Right ventricle myocardium inferior (tissue), 1 donor: ENCODE measurements around the gene PPP1R37. TPM values are rescaled to one million over a fixed set of nuclear protein-coding genes. Genes with fewer than 3 reads are reported as not detected.
A peak's percentile ranks its signal among the peaks of the same experiment; 100 is the strongest.

Experiments used
- ATAC-seq: fragments of 200-7000 bp; cut with Tn5 transposase; one replicate; pipeline ENCODE4 v1.9.1; 2020; ENCODE audit warnings: mild to moderate bottlenecking, moderate library complexity
- DNase-seq: peaks from one replicate; pipeline ENCODE4 v3.0.0; 2021; ENCODE audit errors: missing footprints
- intact Hi-C: fragments of 100-400 bp; cut with DNase I; formaldehyde crosslinking; loops from one replicate; pipeline ENCODE4 v1.11.0; 2022
- long read RNA-seq: library from polyadenylated mRNA; unstranded; transcript quantifications from one replicate; pipeline ENCODE4 v2.0.0, GENCODE V29; 2021
- total RNA-seq: library from RNA; stranded (reverse); fragmentation: NEBNext Ultra II Directional; extraction: Animal tissue kit (Norgen Biotek cat#: 25700); gene quantifications from one replicate; pipeline ENCODE4 v1.2.1, GENCODE V29; 2021
- donor health status: DM: no; HTN: yes; CAD: no; lungs with severe emphysema.

PPP1R37 gene, protein sequence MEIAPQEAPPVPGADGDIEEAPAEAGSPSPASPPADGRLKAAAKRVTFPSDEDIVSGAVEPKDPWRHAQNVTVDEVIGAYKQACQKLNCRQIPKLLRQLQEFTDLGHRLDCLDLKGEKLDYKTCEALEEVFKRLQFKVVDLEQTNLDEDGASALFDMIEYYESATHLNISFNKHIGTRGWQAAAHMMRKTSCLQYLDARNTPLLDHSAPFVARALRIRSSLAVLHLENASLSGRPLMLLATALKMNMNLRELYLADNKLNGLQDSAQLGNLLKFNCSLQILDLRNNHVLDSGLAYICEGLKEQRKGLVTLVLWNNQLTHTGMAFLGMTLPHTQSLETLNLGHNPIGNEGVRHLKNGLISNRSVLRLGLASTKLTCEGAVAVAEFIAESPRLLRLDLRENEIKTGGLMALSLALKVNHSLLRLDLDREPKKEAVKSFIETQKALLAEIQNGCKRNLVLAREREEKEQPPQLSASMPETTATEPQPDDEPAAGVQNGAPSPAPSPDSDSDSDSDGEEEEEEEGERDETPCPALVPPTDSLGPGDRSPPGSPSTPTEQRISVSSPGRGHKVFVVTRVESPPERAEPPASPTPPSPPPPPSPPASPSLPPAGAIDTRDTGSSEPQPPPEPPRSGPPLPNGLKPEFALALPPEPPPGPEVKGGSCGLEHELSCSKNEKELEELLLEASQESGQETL
- 15.1 TPM for total RNA-seq
- long read RNA-seq, transcript PPP1R37-201 (13 exons, 3,163 nt), result major isoform, 5 of 9 reads
- long read RNA-seq, partial matches to known transcripts, result 0 of 9 reads
- long read RNA-seq, other reads (novel, unspliced or antisense), result 3 of 9 reads

DNA sequence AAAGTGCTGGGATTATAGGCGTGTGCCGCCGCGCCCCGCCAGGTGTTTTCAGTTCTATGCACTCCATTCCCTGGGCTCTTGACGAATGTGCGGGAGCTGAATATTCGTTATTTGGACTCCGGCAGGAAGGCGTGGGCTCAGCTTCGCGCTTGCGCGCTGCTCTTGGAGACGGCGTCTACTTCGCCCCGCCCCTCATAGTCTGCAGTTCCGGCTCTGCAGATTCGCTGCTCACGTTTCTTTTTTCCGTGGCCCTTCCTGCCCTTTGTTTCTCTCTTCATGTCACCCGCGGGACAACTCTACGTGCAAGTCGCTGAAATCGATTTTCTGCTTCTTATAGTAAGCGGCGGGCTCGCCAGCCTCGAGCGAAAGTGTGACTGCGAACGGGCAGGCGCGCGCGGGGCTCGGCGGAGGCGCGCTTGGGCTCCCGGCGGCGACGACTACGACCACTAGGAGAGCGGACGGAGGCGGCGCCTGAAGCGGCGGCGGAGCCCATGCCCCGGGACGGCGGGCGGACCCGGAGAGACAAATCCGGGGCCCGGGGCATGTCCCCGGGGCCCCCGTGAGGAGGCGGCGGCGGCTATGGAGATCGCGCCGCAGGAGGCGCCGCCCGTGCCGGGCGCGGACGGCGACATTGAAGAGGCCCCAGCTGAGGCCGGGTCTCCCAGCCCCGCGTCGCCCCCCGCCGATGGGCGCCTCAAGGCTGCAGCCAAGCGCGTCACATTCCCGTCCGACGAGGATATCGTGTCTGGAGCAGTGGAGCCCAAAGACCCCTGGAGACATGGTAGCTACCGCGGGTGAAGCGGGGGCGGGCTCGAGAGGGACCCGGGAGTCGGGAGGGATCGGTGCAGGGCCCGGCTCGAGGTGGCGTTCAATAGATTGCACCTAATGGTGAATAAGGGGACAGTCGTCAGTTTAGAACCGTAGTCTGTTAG, at the start of gene PPP1R37:
Gene PPP1R37, plus strand, starts transcription at position 433 of the 932 bp plus-strand sequence. Its CDS starts 147 bp downstream, at position 580.
- ATAC-seq, result peak; percentile 90
- intact Hi-C loops, result loop anchor here (5.0 kb wide), 1 partner anchor 84 kb away; the partner anchor contains the start of genes BLOC1S3 and TRAPPC6A
- DNase-seq, result peak; percentile 97

DNA sequence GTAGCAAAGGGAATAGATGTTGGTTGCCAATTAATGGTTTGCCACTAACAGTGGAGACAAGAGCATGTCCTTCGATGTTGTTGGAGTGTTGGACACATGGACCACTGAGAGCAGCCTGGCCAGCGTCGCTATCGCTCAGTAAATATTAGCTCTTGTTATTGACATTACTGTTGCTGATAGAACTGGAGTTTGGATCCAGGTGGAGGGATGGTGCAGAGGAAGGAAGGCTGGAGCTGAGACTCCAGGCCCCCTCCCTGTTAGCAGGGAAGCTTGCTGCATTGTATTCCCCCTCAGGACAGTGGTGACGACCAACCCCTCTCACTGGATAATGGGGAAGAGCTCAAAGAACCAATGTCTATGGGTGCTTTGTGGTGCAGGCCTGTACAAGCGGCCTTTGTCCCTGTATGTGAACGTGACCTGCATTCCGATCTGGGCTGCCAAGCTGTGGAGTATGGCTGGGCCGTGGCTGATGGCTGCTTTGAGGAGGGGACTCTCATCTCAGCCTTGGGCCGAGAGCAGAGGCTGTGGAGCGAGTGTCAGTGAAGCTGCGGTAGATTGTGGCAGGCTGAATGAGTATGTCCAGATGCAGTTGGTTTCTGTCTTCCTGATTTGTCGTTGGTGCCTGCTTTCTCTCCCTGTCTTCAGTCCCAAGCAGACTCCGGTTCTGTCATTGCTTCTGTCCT, 47.2 kb upstream of the PPP1R37 start:
- ATAC-seq, result peak; percentile 51
- intact Hi-C loops, result no loop called here
- DNase-seq, result no peak

DNA sequence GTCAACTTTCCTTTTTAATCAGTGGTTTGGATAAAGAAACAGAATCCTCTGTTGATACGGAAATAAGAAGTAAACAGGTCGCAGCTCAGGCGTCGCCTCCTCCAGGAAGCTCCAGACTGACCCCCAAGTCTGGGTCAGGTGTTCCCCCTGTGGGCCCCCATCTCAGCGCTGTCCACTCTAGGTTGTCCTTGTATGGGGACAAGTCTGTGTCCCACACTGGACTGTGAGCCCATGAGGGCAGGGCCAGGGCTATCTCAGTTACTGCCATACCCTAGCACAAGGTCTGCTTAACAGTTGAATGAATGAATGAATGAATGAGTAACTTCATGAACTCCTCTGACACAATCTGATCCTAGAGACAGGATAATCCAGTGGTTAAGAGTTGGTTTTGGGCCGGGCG, 46.6 kb upstream of the PPP1R37 start:
- DNase-seq (no peak), ATAC-seq (no peak)
- intact Hi-C loops, result no loop called here

DNA sequence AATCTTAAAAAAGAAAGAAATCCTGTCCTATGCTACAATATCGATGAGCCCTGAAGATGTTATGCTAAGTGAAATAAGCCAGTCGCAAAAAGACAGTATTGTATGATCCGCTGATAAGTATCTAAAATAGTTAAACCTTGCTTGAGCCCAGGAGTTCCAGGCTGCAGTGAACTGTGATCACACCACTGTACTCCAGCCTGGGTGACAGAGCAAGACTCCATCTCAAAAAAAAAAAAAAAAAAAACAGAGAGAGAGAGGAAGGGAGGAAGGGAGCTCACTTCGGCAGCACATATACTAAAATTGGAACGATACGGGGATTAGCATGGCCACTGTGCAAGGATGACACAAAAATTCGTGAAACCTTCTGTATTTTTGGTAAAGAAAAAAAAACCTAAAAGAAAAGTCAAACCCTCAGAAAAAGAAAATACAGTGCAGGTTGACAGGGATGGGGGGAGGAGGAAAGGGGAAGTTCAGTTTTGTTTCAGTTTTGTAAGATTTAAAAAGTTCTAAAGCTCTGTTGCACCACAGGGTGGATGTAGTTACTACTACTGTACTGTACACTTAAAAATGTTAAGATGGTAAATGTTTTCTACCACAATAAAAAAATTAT, 45.7 kb upstream of the PPP1R37 start:
- DNase-seq (no peak), ATAC-seq (no peak)
- intact Hi-C loops, result no loop called here

DNA sequence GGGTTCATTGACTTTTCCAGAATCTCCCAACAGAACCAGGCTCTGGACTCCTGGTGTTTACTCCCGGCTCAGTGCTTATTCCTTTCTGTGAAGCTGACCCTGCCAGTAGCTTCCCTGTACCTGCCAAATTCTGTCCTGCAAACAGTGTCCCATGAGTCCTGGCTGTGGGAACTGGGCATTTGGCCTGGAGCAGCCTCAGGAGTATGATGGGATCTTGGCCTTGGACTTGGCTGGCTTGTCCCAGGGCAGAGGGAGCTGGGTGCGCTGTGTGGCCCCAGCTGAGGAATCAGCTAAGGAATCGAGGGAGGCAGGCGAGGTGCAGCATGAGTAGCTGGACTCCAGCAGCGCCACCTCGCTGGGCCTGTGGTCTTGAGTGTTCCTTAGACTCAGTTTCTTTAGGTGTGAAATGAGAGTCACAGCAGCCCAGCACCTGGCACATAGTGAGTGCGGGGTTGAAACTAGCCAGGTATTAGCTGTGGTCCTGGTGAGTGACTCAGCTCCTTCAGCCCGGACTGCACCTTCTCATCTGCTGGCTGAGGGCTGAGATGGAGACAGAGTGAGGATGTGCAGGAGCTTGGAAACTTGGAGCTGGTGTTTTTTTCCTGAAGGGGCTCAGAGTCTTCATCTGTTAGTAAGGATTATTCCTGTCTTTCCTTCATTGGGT, 43.8 kb upstream of the PPP1R37 start:
- ATAC-seq (peak; percentile 89), DNase-seq (no peak)
- intact Hi-C loops, result no loop called here

DNA sequence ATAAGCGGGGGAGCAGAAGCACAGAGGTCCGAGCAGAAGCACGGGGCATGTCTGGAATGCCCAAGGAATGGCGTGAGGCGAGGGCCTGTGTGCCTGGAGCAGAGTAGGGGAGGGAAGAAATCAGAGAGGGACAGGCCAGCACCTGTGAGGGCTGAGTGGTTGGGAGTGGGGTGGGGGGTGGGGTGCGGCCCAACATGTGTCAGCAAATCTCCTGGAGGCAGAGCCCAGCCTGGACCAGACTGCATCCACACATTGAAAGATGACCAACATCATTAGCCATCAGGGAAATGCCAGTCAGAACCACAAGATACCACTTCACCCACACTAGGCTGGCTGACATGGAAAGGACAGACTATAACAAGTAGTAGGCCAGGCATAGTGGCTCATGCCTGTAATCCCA, 42.9 kb upstream of the PPP1R37 start:
- DNase-seq (no peak), ATAC-seq (no peak)
- intact Hi-C loops, result no loop called here

DNA sequence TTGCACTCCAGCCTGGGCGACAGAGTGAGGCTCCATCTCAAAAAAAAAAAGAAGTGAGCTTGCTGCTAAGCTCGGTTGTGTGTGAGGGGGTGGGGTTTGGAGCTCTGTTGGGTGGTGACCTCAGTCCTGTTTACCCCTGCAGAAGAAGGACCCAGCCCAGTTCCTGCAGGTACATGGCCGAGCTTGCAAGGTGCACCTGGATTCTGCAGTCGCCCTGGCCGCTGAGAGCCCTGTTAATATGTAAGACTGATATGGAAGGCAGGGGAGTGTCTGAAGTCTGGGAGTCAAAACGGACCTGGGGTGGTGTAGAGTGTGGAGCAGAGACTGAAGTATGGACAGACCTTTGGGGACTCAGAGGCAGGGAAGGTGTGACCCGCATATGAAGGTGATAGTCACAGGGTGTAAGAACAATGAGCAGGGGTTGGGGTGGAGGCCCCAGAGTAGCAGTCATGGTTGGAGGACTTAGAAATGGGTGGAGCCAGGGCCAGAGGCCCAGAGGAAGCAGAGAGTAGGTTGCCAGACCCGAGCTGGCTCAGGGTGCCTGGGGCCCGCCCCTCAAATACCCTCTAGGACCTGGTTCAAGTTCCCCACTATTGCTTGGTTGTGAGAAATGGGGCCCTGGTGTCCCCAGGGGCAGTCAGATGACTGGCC, 40.9 kb upstream of the PPP1R37 start:
- no peak for DNase-seq
- no peak for ATAC-seq
- intact Hi-C loops, result no loop called here

DNA sequence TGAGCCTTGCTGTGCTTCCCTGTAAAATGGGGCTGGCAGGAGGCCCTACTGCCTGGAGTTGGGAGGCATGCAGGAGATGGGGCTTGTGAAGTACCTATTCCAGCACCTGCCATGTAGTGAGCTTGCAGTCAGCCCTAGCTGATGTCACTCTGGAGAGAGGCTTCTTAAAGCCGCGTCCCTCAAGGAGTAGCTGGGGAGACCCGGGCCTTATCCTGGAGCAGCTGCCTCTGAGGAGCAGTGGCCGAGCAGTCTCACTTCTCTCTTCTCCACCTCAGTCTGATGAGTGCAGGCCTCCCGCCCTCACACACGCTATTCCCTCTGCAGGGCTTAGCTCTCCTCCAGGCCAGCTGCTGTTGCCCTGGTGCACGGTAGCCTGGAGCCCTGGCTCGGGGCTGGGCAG, 36.1 kb upstream of the PPP1R37 start:
- DNase-seq (no peak), ATAC-seq (no peak)
- intact Hi-C loops, result no loop called here

DNA sequence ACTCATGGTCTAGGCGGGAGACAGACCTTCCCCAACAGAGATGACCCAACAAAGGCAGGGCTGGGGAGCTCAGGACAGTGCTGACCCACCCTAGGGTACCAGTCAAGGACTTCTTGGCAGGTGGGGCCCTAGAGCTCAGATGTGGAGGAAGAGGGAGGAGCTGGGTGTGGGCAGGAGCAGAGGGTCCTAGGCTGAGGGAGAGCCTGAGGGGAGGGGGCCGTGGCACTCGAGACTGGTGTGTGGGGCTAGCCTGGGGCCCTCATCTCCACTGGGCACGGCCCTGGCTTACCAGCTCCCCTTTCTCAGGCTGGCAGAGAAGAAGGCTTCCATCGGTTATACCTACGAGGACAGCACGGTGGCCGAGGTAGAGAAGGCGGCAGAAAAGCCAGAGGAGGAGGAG, 35.5 kb upstream of the PPP1R37 start:
- no peak for ATAC-seq
- DNase-seq, result no peak
- intact Hi-C loops, result no loop called here

DNA sequence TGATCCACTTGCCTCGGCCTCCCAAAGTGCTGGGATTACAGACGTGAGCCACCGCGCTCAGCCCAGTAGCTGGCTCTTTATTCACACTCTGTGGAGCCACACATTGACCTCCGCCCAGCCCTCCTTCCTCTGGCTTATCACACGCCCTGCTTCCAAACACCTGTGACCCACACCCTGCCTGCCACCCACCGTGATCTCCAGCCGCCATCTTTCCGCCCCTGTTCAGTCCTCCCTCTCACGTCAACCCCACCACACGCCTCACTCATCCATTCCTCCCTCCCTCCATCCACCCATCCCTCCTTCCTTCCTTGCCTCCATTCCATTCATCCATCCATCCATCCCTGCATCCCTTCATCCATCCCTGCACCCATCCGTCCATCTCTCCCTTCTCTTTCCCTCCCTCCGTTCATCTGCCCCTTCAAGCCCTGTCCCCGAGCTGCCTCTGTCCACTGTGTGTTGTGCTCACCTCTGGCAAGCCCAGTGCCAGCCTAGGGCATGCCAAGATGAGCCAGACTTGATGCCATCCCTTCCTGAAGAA, 34.3 kb upstream of the PPP1R37 start:
- intact Hi-C loops, result no loop called here
- ATAC-seq (no peak), DNase-seq (no peak)

DNA sequence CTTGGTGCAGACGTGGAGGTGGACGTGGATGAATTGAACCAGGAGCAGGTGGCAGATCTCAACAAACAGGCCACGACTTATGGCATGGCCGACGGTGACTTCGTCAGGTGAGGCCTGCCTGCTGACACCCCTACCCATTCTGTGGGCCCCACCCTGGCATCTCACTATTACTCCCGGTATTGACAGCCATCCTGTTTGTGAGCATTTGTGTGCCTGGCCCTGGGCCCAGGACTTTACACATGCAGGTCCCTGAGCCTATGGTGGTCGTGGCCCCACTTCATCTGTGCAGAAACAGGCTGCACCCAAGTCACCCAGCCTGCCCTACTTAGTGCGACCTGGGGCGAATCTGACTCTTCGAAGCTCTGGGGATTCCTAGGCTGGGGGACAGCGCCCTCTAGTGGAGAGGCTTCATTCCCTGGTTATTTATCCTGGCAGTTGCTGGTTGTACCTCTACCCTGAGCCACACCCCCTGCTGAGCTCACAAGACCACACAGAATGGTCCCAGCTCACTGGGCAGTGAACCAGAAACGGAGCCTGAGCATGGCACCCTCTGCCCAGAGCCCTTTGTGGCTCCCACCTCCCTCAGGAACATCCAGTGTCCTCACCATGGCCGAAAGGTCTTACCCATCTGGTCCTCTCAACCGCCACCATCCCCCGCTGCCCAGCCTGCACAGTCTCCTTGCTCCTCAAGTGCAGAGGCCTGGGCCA, 33.6 kb upstream of the PPP1R37 start:
- DNase-seq, result no peak
- ATAC-seq, result peak; percentile 43
- intact Hi-C loops, result no loop called here

DNA sequence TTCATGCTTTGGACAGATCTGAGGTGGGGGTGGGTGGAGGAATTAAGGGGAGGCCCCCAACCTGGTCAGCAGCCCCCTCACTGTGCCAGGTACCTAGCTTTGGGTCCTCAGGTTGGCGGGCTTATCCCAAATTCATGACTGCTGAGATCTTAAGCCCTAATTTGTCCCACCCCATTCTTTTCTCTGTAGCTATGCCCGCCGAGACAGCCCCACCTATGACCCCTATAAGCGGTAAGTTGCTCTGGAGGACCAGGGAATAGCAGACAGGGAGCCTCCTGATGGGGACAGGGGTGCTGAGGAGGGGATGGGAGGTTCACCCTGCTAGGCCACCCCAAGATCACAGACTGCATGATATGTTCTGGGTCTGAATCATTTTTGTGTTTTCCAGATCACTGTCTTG, 31.0 kb upstream of the PPP1R37 start:
- intact Hi-C loops, result no loop called here
- ATAC-seq, result no peak

DNA sequence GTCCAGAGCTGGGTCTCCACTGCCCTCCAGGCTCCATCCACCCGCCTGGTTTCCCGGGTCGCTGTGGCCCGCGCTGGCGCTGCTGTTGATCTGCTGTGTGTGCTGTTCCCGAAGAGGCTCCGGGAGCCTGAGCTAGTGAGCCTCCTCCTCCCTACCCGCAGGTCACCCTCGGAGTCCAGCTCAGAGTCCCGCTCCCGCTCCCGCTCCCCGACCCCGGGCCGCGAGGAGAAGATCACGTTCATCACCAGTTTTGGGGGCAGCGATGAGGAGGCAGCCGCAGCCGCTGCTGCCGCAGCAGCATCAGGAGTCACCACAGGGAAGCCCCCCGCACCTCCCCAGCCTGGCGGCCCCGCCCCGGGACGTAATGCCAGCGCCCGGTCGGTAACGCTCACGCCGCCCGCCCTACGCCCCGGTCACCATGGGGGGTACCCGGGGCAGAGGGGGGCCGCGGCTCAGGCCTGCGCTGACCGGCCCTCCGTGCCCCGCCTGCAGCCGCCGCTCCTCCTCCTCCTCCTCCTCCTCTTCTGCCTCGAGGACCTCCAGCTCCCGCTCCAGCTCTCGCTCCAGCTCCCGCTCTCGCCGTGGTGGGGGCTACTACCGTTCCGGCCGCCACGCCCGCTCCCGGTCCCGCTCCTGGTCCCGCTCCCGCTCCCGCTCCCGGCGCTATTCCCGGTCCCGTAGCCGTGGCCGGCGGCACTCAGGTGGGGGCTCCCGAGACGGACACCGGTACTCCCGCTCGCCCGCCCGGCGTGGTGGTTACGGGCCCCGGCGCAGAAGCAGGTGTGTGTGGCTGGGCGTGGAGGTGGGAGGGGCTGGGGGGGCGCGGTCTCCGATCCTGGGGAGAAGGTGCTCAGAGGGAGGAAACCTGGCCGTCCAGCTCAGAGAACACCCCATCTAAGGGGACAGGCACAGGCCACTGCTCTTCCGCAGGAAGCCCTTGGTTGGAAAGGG, 28.9 kb upstream of the PPP1R37 start:
- ATAC-seq (no peak), DNase-seq (no peak)
- intact Hi-C loops, result no loop called here

More for the DNA sequence above, 31.0 kb upstream of the PPP1R37 start:
- no peak for DNase-seq

DNA sequence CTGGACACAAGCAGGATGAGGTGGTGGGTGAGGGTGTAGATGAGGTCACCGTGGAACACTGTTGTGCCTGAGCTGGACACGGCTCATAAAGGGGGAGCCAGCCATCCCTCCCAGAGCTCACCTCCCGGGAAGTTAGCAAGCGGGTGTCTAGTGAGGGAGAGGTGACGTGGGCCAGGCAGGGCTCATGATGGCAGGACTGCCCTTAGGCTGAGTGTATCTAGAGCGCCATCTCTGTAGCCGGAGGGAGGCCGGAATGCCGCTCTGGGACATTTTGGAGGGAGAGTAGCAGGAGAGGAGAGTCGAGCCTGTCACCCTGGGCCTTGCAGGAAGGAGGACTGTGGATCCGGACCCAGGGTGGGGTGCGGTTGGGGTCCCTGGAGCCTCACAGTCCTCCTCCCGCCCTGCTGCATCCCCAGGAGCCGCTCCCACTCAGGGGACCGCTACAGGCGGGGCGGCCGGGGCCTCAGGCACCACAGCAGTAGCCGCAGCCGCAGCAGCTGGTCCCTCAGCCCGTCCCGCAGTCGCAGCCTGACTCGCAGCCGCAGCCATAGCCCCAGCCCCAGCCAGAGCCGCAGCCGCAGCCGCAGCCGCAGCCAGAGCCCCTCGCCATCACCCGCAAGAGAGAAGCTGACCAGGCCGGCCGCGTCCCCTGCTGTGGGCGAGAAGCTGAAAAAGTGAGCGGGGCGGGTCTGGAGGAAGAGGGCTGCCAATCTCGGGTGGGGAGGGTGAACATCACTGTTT, 25.9 kb upstream of the PPP1R37 start:
- DNase-seq, result no peak
- ATAC-seq, result no peak
- intact Hi-C loops, result no loop called here
